Measurements from ENCODE around the gene PALS1. TPM values are rescaled to one million over a fixed set of nuclear protein-coding genes. Genes with fewer than 3 reads are reported as not detected.
"Not testable (repeated sequence)": the region's sequence is repeated elsewhere in the genome, so short reads cannot be mapped to it uniquely, and the experiment has no call there.

Gene PALS1
- total and polyA plus RNA-seq, 2 experiments from 2014 or later: 11.7 to 31.8 TPM

DNA sequence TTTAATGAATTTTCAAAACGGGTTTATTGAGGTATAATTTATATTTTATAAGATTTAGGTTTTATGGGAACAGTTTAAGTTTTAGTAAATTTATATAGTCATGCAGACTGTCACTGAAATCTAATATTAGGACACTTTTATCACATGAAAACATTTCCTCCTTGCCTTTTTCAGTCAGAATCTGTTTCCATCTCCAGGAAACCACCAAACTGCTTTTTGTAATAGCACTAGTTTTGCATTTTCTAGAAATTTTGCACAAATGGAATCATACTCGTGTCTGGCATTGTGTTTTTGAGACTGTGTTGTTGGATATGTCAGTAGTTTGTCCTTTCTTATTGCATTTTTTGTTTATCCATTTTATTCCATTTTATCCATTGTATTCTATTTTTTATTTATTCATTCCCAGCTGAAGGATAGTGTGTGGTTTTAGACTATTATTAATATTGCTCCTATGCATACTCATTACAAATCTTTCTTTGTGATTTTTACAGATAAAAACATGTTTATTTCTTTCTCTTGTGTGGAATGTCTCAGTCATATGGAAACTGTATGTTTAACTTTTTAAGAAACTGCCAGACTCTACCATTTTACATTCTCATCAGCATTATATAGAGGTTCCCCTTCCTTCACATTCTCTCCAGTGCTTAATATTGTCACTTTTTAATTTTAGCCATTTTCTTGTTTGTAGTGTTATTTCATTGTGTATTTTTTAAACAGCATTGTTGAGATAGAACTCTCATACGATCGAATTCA, 26.5 kb downstream of the PALS1 start:
- peak overlapping the region; percentile 97 for H3K27ac ChIP-seq
- DNase-seq (ENCODE audit: low read depth in 1 of 2, low spot score in 1 of 2): no peak
- H3K4me1 ChIP-seq (ENCODE audit: low read depth): peaks cover 30% of the 10 kb centered on the region
- TF ChIP-seq, protein P1, sequence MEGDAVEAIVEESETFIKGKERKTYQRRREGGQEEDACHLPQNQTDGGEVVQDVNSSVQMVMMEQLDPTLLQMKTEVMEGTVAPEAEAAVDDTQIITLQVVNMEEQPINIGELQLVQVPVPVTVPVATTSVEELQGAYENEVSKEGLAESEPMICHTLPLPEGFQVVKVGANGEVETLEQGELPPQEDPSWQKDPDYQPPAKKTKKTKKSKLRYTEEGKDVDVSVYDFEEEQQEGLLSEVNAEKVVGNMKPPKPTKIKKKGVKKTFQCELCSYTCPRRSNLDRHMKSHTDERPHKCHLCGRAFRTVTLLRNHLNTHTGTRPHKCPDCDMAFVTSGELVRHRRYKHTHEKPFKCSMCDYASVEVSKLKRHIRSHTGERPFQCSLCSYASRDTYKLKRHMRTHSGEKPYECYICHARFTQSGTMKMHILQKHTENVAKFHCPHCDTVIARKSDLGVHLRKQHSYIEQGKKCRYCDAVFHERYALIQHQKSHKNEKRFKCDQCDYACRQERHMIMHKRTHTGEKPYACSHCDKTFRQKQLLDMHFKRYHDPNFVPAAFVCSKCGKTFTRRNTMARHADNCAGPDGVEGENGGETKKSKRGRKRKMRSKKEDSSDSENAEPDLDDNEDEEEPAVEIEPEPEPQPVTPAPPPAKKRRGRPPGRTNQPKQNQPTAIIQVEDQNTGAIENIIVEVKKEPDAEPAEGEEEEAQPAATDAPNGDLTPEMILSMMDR (IDR thresholded peaks at IDR 0.05; ENCODE audit: low read depth, low read length): no peak
- no peak overlapping the region for H3K4me3 ChIP-seq
- H3K36me3 ChIP-seq: no peaks in the 10 kb centered on the region
- no peaks in the 10 kb centered on the region for H3K9me3 ChIP-seq (ENCODE audit: low read depth)
- H3K27me3 ChIP-seq: no peaks in the 10 kb centered on the region

DNA sequence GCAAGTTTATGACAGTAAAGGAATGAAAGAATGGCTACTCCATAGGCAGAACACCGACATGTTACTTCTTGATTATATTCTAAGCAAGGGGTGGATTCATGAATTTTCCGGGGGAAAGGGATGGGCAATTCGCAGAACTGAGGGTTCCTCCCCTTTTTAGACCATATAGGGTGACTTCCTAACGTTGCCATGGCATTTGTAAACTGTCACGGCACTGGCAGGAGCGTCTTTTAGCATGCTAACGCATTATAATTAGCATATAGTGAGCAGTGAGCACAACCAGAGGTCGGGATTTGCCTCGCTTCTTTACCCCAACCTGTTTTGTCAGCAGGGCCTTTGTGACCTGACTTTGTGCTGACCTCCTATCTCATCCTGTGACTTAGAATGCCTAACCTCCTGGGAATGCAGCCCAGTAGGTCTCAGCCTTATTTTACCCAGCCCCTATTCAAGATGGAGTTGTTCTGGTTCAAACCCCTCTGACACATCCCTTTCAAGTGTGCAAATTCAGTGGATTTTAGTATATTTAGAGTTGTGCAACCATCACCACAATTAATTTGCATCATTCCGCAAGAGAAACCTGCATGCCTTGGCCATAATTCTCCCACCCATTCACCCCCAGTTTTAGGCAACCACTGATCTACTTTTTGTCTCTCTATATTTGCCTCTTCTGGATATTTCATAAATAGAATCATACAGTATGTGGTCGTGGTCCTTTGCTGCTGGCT, 27.4 kb downstream of the PALS1 start:
- H3K36me3 ChIP-seq: no peaks in the 10 kb centered on the region
- H3K27me3 ChIP-seq: no peaks in the 10 kb centered on the region
- peaks cover 30% of the 10 kb centered on the region for H3K4me1 ChIP-seq (ENCODE audit: low read depth)
- H3K27ac ChIP-seq: peak overlapping the region; percentile 97
- no peaks in the 10 kb centered on the region for H3K9me3 ChIP-seq (ENCODE audit: low read depth)
- H3K4me3 ChIP-seq: no peak overlapping the region
- TF ChIP-seq, protein P1 (IDR thresholded peaks at IDR 0.05; ENCODE audit: low read depth, low read length): no peak
- peak; percentile 38 to 51 for DNase-seq (ENCODE audit: low read depth in 1 of 2, low spot score in 1 of 2)

GRCh38 chr14:67269298-67270060, 28.2 kb downstream of the PALS1 start:
- DNase-seq (ENCODE audit: low read depth in 1 of 2, low spot score in 1 of 2): peak; percentile 59 to 88
- Histone ChIP-seq H3K27ac (peak overlapping the region; percentile 97), H3K4me3 (no peak overlapping the region), H3K27me3 (no peaks in the 10 kb centered on the region), H3K36me3 (no peaks in the 10 kb centered on the region), H3K4me1 (ENCODE audit: low read depth) (peaks cover 30% of the 10 kb centered on the region), H3K9me3 (ENCODE audit: low read depth) (no peaks in the 10 kb centered on the region)
- TF ChIP-seq, protein P1 (IDR thresholded peaks at IDR 0.05; ENCODE audit: low read depth, low read length): no peak

DNA sequence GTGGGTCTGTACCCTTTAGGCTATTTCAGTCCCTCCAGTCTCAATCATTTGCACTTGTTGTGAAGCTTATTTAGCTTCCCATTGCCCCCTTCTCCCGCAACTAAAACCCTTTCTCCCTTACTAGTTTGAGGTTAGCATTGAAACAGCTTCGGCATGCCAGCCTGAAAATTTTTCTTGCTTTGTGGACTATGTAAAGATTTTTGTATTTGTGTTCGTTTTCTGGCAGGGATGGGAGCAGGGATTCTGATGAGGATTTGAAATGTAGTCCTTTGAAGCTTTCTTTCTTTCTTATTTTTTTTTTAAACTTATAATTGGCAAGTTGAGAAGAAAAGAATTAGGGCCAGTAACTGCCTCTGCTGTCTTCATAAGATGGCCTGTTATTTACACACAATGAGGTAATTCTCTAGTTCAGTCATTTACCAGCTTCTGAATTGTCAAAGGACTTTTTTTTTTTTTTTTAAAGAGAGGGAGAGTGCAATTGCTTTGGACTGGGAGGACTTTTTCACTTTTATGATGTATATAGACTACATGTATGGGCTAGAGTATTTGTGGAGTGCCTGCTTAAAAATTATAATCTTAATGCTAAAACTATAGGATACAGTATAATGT, 29.0 kb downstream of the PALS1 start:
- no peaks in the 10 kb centered on the region for H3K9me3 ChIP-seq (ENCODE audit: low read depth)
- peaks cover 30% of the 10 kb centered on the region for H3K4me1 ChIP-seq (ENCODE audit: low read depth)
- peak overlapping the region; percentile 97 for H3K27ac ChIP-seq
- DNase-seq (ENCODE audit: low read depth in 1 of 2, low spot score in 1 of 2): peak; percentile 17 to 21
- H3K4me3 ChIP-seq: no peak overlapping the region
- TF ChIP-seq, protein P1 (IDR thresholded peaks at IDR 0.05; ENCODE audit: low read depth, low read length): no peak
- no peaks in the 10 kb centered on the region for H3K36me3 ChIP-seq
- H3K27me3 ChIP-seq: no peaks in the 10 kb centered on the region

- no peaks in the 10 kb centered on the region for H3K9me3 ChIP-seq (ENCODE audit: low read depth)
- no peak for DNase-seq (ENCODE audit: low read depth in 1 of 2, low spot score in 1 of 2)
- peak overlapping the region; percentile 97 for H3K27ac ChIP-seq
- H3K4me1 ChIP-seq (ENCODE audit: low read depth): peaks cover 30% of the 10 kb centered on the region
- no peak overlapping the region for H3K4me3 ChIP-seq
- TF ChIP-seq, protein P1 (IDR thresholded peaks at IDR 0.05; ENCODE audit: low read depth, low read length): no peak
- H3K27me3 ChIP-seq: no peaks in the 10 kb centered on the region
- H3K36me3 ChIP-seq: no peaks in the 10 kb centered on the region
These were observed 29.7 kb downstream of the PALS1 start for GRCh38 chr14:67270933-67271332.

DNA sequence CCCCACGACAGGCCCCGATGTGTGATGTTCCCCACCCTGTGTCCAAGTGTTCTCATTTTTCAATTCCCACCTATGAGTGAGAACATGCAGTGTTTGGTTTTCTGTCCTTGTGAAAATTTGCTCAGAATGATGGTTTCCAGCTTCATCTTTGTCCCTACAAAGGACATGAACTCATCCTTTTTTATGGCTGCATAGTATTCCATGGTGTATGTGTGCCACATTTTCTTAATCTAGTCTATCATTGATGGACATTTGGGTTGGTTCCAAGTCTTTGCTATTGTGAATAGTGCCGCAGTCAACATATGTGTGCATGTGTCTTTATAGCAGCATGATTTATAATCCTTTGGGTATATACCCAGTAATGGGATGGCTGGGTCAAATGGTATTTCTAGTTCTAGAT, 32.0 kb downstream of the PALS1 start:
- not testable (repeated sequence) for H3K9me3 ChIP-seq (ENCODE audit: low read depth); H3K27me3 ChIP-seq; H3K27ac ChIP-seq; DNase-seq (ENCODE audit: low read depth in 1 of 2, low spot score in 1 of 2); H3K36me3 ChIP-seq; H3K4me3 ChIP-seq
- H3K4me1 ChIP-seq (ENCODE audit: low read depth): peaks cover 27% of the 10 kb centered on the region

All from cardiac muscle cell (in vitro differentiated cells and primary cell).